NCI-H345 (cell line): ENCODE results near the gene CCR5.

Experiments
- DNase-seq: peaks from one replicate; lab custom pipeline; 2025; lab: John Stamatoyannopoulos, UW

CCR5 gene

DNA sequence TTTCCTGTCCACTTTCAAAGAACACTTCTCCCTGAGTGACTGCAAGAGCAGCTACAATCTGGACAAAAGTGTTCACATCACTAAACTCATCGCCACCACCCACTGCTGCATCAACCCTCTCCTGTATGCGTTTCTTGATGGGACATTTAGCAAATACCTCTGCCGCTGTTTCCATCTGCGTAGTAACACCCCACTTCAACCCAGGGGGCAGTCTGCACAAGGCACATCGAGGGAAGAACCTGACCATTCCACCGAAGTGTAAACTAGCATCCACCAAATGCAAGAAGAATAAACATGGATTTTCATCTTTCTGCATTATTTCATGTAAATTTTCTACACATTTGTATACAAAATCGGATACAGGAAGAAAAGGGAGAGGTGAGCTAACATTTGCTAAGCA lies 38.1 kb downstream of the CCR5 start:
- no peak for DNase-seq

DNA sequence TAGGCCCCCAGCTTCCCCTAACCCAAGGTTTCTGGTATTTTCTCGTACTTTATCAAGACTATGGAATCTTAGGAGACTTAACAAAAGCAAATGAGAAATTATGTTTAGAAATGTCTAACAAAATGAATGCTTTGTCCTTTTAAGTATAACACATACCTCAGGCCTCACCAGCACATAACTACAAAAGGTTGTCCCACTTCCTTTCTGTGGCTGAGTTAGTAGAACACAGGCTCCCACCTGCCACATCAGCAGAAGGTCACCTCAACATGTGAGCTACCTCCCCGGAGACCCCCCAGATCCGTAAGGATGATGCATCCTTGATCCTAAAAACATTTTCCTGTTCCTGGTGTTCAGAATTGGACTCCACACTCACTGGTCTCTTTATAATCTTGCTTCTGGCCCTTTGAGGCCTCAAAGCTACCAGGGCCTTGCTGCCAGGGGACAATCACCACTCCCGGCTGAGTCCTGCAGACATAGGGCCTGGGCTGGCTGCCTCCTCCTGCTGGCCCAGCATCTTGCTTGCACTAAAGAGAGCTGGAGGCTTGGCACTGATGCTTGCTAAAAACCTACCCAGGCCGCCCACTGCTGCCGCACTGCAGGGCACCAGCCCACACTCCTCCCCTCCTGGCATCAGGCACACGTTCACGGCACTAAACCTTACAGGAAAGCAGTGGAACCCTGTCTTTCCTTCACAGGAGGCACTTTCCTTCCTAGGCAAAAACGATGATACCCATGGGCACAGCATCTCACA lies 39.2 kb downstream of the CCR5 start:
- no peak for DNase-seq

DNA sequence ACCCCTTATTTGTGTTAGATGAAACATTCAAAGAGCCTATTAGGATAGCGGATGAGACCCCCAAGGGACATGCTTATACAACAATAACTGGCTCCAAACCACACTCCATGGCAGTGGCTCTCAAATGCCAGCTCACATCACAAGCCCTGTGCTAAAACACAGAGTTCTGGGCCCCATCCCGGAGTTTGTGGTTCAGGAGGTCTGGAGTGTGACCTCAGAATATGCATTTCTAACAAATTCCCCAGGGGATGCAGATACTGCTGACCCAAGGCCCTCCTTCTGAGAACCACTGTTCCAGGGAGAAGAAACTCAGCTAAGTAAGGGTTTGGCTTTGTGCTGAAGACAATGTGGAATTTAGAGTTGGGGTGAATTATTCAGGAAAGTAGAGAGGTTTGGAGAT lies 39.9 kb downstream of the CCR5 start:
- no peak for DNase-seq

DNA sequence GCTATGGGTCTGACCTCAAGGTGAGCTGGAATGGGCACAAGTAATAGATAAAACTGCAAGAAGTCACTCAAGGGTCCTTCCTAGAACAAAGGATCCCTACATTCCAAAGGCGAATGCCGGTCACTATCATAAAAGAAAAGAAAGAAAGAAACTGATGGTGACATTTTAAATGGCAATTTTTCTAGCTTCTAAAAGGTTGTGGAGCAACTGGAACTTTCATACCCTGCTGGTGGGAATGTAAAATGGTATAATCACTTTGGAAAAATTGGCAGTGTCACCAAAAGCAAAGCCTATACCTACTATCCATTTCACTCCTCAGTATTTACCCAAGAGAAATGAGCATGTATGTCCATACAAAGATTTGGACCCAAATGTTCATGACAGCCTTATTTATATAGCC lies 40.5 kb downstream of the CCR5 start:
- DNase-seq, result no peak

DNA sequence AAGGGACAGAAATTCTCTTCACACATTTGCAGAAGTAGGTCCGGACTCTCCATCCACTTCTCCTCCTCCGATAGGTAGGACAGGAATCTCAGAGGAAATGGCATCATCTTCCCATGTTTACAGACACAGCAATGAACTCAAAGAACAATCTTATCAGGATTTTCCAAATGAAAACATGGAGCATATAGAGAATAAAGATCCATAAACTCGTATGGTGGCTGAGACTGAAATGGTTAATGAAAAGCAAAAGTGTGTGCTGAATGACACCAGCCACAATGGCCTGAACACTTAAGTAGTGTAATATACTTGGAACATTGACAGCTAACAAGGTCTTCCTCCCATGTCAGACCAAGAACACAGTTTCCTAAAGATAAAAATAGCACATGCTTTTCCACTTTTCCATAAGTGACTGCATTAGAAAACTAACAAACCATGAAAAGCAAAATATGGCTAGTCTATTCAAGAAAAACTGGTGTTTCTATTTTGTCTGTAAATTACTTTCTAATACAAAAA lies 42.1 kb downstream of the CCR5 start:
- no peak for DNase-seq

DNA sequence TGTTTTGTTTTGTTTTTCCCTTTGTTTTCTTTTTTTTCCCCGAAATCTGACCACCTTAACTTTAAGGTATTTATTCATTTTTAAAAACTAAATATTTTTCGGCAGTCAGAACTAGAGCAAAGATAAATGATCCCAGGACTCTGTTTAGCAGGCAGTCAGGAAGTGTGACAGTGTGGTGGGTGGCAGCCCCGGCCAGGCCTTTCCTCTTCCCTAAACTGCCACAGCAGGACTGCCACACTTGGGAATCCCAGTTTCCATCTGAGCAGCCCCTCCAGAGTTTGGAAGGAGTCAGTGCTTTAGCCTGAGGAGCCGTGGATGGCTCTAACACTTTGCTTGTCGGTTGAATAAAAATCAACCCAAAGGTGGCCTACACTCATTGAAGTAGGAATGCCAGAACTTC lies 43.2 kb downstream of the CCR5 start:
- DNase-seq, result no peak

DNA sequence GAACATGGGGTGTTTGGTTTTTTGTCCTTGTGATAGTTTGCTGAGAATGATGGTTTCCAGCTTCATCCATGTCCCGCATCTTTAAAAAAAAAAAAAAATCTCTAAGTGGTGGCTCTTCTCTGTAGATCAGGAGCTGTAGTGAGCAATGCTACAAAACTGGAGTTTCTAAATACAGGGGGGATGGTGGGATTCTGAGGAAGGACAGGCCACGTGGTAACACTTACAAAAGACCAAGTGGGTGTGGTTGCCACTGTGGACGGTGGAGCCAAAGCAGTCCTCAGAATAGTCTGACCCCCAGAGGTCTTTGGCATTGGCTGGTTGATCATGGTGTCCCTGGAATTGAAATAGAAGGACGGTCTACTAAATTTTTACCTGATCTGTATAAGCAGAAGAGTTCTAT lies 44.0 kb downstream of the CCR5 start:
- no peak for DNase-seq

DNA sequence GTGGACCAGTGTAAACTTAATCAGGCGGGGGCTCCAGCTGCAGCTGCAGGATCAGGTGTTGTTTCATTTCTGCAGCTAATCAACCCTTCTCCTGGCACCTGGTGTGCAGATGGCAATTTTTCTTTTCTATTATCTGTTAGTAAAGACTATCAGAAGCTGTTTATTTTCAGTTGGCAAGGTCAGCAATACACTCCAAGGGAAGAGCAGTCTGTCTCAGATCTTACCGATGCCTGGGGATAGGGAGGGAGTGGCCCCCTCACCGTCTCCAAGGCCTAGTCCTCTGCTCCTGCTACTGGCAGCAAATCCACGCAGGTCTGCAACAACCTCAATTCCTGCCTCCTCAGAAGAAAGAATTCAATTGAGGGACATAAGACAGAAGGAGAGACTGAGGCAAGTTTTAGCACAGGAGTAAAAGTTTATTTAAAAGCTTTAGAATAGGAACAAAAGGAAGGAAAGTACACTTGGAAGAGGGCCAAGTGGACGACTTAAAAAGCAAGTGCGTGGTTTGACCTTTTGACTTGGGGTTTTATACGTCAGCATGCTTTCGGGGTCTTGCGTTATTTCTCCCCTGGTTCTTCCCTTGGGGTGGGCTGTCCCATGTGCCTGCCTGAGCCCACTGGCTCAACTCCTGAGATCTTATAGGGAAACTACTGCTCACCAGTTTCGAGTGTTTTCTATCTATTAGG lies 45.5 kb downstream of the CCR5 start:
- peak; percentile 39 for DNase-seq

DNA sequence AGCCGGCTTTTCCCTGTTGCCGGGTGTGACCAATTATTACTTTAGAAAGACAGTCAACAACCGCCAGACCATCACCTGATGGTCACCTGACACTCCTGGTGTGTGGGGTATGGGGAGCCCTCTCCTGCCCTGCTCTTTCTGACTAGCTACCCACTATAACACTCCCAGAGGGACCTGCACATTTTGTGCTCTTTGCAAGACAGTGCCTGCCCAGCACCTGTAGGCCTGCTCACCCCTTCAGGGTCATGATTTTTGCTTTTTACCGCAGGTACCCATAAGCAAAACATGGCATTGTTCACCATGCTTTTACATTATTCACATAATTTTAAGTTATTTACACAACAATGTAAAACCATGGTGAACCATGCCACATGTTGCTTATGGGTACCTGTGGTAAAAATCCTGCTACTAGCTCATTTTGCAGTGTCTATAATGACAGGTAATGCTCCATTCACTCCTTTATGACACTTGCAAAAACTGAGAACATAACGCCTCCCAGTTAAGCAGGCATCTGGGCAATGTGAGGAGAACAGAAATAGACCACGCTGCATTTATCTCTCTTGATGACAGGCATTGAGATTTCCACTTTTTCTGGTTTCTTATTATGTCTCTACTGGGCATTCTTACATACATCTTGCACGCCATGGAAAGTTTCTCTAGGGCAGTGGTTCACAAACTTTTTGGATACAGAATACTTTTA lies 46.2 kb downstream of the CCR5 start:
- DNase-seq, result peak; percentile 7

DNA sequence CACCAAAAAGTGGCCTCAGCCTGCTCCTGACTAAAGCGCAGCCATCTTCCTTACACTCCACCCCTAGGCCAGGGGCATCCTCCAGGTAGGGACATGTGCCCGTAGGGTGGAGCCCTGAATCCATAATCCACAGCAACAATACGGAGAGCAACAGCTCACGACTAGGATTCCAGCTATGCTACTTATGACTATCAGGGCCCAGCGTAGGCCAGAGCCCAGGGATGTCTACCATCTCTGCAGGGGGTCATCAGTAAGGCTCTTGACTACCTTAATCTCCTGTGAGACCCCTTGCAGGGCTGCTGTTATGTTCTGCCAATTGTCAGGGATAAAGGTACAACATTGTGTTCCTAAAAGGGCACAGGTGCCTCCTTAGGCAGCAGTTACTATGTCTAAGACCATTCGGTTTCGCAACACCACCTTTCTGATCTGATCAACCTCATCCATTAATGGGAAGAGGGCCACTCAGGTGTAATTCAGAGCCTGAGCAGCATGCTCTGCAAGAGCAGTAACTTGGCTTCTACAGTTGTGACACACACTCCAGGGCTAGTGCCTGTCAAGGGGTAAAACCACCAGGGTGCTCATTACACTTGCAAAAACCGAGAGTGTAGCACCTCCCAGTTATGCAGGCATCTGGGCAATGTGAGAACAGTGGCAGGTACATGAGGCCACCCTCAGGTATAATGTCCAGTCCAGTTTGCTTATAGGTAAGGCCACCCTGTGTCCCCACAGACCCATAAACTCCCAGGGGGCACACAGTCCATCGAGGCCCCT lies 47.3 kb downstream of the CCR5 start:
- DNase-seq, result no peak

DNA sequence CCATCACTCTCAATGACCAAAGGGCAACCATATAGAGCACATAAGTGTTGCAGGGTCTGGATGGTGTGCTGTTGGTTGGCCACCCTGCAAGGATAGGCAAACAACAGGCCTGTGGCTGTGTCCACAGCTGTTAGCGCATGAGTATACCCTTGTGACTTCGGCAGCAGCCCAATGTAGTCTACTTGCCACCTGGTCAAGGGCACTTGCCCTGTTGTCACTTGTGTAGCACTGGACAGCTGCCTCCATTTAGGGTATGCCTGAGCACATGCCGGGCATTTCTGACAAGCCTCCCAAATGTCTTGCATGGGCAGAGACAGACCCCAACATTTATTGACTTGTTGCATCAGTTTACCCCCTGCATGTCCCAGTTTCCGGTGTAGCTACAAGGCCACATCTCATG lies 49.1 kb downstream of the CCR5 start:
- DNase-seq, result no peak

DNA sequence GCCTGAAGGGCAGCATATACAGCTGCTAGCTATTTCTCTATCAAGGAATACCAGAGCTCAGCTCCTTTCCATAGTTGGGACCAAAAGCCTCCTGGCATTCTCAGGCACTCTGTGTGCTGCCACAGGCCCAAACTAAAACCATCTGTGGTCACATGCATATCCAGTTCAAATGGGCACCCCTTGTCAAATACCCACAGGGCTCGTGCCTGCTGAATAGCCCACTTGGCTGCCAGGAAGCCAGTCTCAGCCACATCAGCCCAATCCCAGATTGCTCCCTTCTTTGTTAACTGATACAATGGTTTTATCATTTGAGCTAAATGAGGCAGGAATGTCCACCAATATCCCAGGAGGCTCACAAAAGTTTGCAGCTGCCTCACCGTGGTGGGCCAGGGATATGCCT lies 50.2 kb downstream of the CCR5 start:
- DNase-seq, result no peak

DNA sequence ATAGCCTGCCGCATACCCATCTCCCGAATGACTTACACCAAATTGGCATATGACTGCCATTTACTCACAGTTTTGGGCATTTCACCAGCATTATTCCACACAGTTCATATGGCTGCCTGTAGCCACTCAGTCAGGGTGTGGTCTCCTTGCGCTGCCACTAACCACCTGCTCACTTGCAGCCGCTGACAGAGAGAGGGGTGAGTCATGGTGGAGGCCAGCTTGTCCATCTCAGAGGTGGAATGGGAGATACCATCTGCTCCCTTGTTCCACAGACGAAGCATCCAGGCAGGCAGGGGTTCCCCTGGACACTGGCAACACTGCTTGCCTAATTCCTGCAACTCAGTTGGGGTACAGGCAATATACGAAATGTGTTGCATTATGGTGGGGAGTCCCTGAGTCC lies 51.9 kb downstream of the CCR5 start:
- no peak for DNase-seq

DNA sequence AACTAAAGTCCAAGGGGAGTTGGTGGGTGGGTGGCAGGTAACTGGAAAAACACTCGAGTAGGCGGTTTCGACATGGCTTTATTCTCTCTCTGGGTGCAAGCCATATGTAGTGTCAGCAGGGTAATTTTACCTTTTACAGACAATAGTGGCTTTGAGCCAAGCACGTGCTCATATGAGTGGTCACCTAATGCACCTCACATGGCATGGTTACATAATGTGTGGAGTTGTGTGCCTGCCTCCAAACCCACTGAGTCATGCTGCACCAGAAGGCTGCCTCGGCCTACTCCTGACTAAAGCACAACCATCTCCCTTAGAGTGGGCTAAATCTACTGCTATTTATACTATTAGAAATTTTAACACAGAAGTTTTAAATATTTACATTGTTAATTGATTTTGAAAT lies 52.8 kb downstream of the CCR5 start:
- DNase-seq, result no peak
